HCT116 (cell line): ENCODE results near the gene INCA1.

Experiments used
- CTCF ChIP-seq, 3 experiments: fragments of 200-600 bp in 1 of 3; sonication (generic) in 1 of 3; IDR thresholded peaks in 2 of 3; conservative IDR thresholded peaks in 1 of 3; 2 replicates each; pipeline ENCODE4 v1.5.1; 2012 to 2017; ENCODE audit warnings: low read depth in 2 of 3, low read length in 2 of 3, antibody characterized with exemption in 1 of 3, borderline replicate concordance in 1 of 3, control low read depth in 1 of 3, mild to moderate bottlenecking in 1 of 3, mixed read lengths in 1 of 3, mixed run types in 1 of 3, moderate library complexity in 1 of 3; ENCODE audit not compliant: insufficient read depth in 1 of 3
- POLR2A ChIP-seq: IDR thresholded peaks from 2 replicates; pipeline ENCODE4 v1.7.0; 2011; ENCODE audit warnings: borderline replicate concordance; ENCODE audit not compliant: insufficient read depth, insufficient read length; ENCODE audit errors: extremely low read depth
- TF ChIP-seq, protein P1 (sequence below): IDR thresholded peaks from 2 replicates; pipeline ENCODE4 v1.6.1; 2011; ENCODE audit warnings: mild to moderate bottlenecking, low read length, moderate library complexity; ENCODE audit not compliant: insufficient replicate concordance; ENCODE audit errors: extremely low read depth

DNA sequence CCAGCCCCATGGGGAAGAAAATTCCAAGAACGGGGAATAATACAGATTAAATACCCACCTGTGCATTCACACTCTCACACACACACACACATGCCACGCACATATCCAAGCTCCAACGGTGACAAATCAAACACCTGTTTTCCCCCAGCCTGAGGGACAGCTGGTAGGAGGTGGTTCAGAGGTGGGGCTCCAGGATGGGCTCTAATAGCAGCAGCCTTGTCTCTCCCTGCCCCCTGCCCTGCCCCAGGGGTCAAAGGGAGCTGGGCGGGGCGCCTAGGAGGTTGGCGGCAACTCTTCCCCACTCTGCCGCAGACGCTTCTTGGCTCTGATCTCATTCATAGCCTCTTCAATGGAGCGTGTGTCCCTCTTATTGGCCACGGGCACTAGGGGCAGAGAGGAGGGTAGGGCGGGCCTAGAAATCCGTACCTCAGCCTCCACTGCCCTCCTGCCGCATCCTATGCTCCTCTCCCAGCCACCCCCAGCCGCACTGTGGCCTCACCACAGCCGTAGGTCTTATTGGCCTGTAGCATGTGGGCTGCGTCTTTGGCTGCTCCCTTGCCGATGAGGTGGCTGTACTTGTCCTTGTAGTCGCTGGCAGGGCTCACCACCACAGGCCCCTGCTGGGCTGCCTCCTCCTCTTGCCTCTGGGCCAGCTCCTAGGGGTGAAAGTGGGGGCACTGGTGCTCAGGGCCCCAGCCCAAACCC lies 37.9 kb downstream of the INCA1 start:
- TF ChIP-seq CTCF (IDR thresholded peaks at IDR 0.05 in 2 of 3, conservative IDR thresholded peaks at IDR 0.05 in 1 of 3; ENCODE audit: borderline replicate concordance in 1 of 3, insufficient read depth in 1 of 3, low read depth in 2 of 3, low read length in 2 of 3) (no peak), POLR2A (no peak)
- TF ChIP-seq, protein P1, sequence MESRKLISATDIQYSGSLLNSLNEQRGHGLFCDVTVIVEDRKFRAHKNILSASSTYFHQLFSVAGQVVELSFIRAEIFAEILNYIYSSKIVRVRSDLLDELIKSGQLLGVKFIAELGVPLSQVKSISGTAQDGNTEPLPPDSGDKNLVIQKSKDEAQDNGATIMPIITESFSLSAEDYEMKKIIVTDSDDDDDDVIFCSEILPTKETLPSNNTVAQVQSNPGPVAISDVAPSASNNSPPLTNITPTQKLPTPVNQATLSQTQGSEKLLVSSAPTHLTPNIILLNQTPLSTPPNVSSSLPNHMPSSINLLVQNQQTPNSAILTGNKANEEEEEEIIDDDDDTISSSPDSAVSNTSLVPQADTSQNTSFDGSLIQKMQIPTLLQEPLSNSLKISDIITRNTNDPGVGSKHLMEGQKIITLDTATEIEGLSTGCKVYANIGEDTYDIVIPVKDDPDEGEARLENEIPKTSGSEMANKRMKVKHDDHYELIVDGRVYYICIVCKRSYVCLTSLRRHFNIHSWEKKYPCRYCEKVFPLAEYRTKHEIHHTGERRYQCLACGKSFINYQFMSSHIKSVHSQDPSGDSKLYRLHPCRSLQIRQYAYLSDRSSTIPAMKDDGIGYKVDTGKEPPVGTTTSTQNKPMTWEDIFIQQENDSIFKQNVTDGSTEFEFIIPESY, result no peak
